ENCODE data around the gene DRAXIN. TPM values are rescaled to one million over a fixed set of nuclear protein-coding genes. Genes with fewer than 3 reads are reported as not detected.
A peak's percentile ranks its signal among the peaks of the same experiment; 100 is the strongest.

Gene DRAXIN
- polyA plus RNA-seq, 1 of the 3 experiments (the other 2 are of a cell fraction), result 0.97 TPM

DNA sequence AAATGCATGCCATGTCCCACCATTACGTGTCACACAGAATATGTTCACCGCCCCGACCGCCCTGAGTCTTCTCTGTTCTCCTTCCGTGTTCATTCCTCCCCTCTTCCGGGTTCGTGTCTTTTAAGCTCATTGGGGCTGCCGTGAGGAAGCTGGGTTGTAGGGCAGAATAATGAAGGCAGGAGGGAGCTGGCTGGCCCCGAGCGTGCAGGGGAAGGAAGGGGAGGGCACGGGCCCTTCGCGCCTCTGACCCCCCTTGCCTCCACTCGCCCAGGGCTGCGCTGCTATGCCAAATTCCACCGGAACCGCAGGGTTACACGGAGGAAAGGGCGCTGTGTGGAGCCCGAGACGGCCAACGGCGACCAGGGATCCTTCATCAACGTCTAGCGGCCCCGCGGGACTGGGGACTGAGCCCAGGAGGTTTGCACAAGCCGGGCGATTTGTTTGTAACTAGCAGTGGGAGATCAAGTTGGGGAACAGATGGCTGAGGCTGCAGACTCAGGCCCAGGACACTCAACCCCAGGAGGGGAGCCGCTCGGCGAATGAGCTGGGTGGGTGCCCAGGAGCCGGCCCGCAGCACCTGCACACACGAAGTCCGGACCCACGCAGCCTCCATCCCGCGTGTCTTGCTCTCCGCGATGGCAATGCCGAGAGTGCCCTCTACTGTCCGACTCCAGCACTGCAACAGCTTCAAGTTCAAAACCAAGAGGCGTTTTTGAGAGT, 28.0 kb downstream of the DRAXIN start (continued):
- TF ChIP-seq EZH2phosphoT487 (IDR thresholded peaks at IDR 0.05; ENCODE audit: borderline replicate concordance, low read depth), result no peak
- TF ChIP-seq, protein P1, sequence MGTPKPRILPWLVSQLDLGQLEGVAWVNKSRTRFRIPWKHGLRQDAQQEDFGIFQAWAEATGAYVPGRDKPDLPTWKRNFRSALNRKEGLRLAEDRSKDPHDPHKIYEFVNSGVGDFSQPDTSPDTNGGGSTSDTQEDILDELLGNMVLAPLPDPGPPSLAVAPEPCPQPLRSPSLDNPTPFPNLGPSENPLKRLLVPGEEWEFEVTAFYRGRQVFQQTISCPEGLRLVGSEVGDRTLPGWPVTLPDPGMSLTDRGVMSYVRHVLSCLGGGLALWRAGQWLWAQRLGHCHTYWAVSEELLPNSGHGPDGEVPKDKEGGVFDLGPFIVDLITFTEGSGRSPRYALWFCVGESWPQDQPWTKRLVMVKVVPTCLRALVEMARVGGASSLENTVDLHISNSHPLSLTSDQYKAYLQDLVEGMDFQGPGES (IDR thresholded peaks at IDR 0.05; ENCODE audit: low read depth, low read length), result no peak
- TF ChIP-seq MEF2A (IDR thresholded peaks at IDR 0.05; ENCODE audit: borderline replicate concordance, low read depth), result no peak
- TF ChIP-seq MAX (IDR thresholded peaks at IDR 0.05; ENCODE audit: low read depth), result peak; percentile 81
- peak; percentile 81 for TF ChIP-seq SMC3 (IDR thresholded peaks at IDR 0.05; ENCODE audit: low read depth, low read length)

DNA sequence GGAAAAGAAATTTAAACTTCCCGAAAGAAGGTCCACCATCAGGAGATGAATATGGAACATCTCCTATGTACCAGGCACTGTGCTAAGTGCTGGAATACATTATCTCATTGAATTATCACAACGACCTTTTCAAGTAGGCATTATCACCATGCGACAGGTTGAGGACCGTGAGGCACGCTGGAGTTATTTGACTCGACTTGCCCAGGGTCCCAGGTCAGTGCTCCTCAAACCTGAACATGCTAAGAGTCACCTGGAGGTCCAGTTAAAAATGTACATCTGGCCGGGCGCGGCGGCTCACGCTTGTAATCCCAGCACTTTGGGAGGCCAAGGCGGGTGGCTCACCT, 28.5 kb downstream of the DRAXIN start:
- Histone ChIP-seq H3K9ac (no peak overlapping the region), H3K4me1 (ENCODE audit: control insufficient read depth in 1 of 2, insufficient read depth in 2 of 2, low read depth in 1 of 2, low read length in 1 of 2) (peaks cover 0 to 4% of the 10 kb centered on the region in 2 experiments; a peak in 1 of 4 replicates), H3K27ac (ENCODE audit: low read depth in 2 of 2, low read length in 1 of 2) (no peak overlapping the region), H3K27me3 (ENCODE audit: insufficient read depth) (no peaks in the 10 kb centered on the region; the same call in 1 of the 2 replicates), H4K20me1 (ENCODE audit: insufficient read depth) (no peaks in the 10 kb centered on the region), H2AFZ (ENCODE audit: low read depth) (0 out of 2 replicates have a peak overlapping the region, but pooled peaks have one; percentile 53), H3K4me2 (peak overlapping the region; percentile 83; the same call in 1 of the 2 replicates), H3K4me3 (ENCODE audit: low read depth in 2 of 2, low read length in 1 of 2) (peak overlapping the region in 1 of 2 experiments; percentile 36; a peak in 1 of 4 replicates), H3K9me2 (no peaks in the 10 kb centered on the region), H3K79me2 (ENCODE audit: insufficient read depth) (no peaks in the 10 kb centered on the region), H3F3A (replicated peaks; ENCODE audit: insufficient read depth) (no peaks in the 10 kb centered on the region), H3K9me3 (no peaks in the 10 kb centered on the region), H3K36me3 (replicated peaks in 1 of 2; ENCODE audit: control insufficient read depth in 1 of 2, insufficient read depth in 2 of 2, low read length in 1 of 2) (no peaks in the 10 kb centered on the region)
- 39% methylated on average over 11 of the region's 12 CpGs for WGBS (ENCODE audit: low lambda C conversion rate)
- TF ChIP-seq NRF1 (IDR thresholded peaks at IDR 0.05; ENCODE audit: low read depth, low read length), result no peak
- ChIA-PET CTCF (interaction anchor here (0.6 to 8.6 kb wide), 43 partner anchors 9 to 682 kb away, joined by 3 to 205 read pairs (median 5); partner anchors contain the start of genes AGTRAP, CLCN6, DISP3 and FBXO2), POLR2A (interaction anchor here (1.0 to 1.4 kb wide), 2 partner anchors 56 to 70 kb away, joined by 5 read pairs; partner anchors contain the start of gene FBXO6)
- no peak for DNase-seq

- H3K4me3 ChIP-seq (ENCODE audit: low read depth in 2 of 2, low read length in 1 of 2), result no peak overlapping the region
- no peaks in the 10 kb centered on the region for H3F3A ChIP-seq (replicated peaks; ENCODE audit: insufficient read depth)
- WGBS (ENCODE audit: low lambda C conversion rate), result 32% methylated on average over 4 of the region's 4 CpGs
- DNase-seq, result no peak
- H3K36me3 ChIP-seq (replicated peaks in 1 of 2; ENCODE audit: control insufficient read depth in 1 of 2, insufficient read depth in 2 of 2, low read length in 1 of 2), result no peaks in the 10 kb centered on the region
- ChIA-PET POLR2A (interaction anchor here (1.4 kb wide), 1 partner anchor 56 kb away, joined by 5 read pairs; the partner anchor contains the start of gene FBXO6), CTCF (interaction anchor here (1.3 to 8.6 kb wide), 16 partner anchors 10 to 683 kb away, joined by 3 to 205 read pairs (median 10); partner anchors contain the start of genes AGTRAP, FBXO2, FBXO44 and FBXO6)
- H3K9ac ChIP-seq, result no peak overlapping the region
- H3K9me2 ChIP-seq, result no peaks in the 10 kb centered on the region
- peaks cover 0 to 4% of the 10 kb centered on the region in 2 experiments; a peak in 1 of 4 replicates for H3K4me1 ChIP-seq (ENCODE audit: control insufficient read depth in 1 of 2, insufficient read depth in 2 of 2, low read depth in 1 of 2, low read length in 1 of 2)
- no peaks in the 10 kb centered on the region for H4K20me1 ChIP-seq (ENCODE audit: insufficient read depth)
- no peak overlapping the region for H3K4me2 ChIP-seq
- H3K9me3 ChIP-seq, result no peaks in the 10 kb centered on the region
- no peaks in the 10 kb centered on the region for H3K79me2 ChIP-seq (ENCODE audit: insufficient read depth)
- H3K27me3 ChIP-seq (ENCODE audit: insufficient read depth), result no peaks in the 10 kb centered on the region; the same call in 1 of the 2 replicates
- H3K27ac ChIP-seq (ENCODE audit: low read depth in 2 of 2, low read length in 1 of 2), result no peak overlapping the region
- no peak overlapping the region for H2AFZ ChIP-seq (ENCODE audit: low read depth)
- TF ChIP-seq TEAD4 (IDR thresholded peaks at IDR 0.05; ENCODE audit: borderline replicate concordance, insufficient read depth) (no peak), FOXM1 (IDR thresholded peaks at IDR 0.05; ENCODE audit: low read depth) (no peak), JUND (IDR thresholded peaks at IDR 0.05) (no peak), MAX (IDR thresholded peaks at IDR 0.05; ENCODE audit: low read depth) (no peak), USF2 (IDR thresholded peaks at IDR 0.05; ENCODE audit: borderline replicate concordance, low read depth, low read length) (no peak), GATA2 (CRISPR knock-in tag; IDR thresholded peaks at IDR 0.05) (no peak), EZH2phosphoT487 (IDR thresholded peaks at IDR 0.05; ENCODE audit: borderline replicate concordance, low read depth) (no peak)
- TF ChIP-seq, protein P2, sequence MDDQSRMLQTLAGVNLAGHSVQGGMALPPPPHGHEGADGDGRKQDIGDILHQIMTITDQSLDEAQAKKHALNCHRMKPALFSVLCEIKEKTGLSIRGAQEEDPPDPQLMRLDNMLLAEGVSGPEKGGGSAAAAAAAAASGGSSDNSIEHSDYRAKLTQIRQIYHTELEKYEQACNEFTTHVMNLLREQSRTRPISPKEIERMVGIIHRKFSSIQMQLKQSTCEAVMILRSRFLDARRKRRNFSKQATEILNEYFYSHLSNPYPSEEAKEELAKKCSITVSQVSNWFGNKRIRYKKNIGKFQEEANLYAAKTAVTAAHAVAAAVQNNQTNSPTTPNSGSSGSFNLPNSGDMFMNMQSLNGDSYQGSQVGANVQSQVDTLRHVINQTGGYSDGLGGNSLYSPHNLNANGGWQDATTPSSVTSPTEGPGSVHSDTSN (IDR thresholded peaks at IDR 0.05), result no peak
Measured at GRCh38 chr1:11720525-11720924, 29.0 kb downstream of the DRAXIN start.

Data from SK-N-SH (cell line).